HUDEP-2 (cell line): Measurements from ENCODE around the gene CELF5.

Source experiments
- DNase-seq, 76 experiments: peaks; one replicate each; lab custom pipeline; 2025; ENCODE audit not compliant: unreplicated experiment in 76 of 76; lab: John Stamatoyannopoulos, UW

The CELF5 gene

DNA sequence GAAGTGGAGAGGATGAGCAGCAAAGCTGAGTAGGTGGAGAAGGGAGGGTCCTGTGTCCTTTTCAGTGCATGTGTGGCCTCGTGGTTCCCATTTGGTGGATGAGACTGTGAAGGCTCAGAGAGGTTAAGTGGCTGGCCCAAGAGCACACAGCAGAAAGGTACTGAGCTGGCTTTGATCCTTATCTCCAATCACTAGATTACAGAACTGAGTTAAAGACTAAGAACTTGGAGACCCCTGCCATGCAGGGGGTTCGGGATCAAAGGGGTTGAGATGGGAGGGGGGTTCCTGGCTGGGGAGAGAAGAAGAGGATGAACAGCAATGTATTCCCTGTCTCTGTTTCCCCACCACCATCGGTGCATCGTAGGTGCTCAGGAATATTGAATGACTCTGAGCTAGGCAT lies 11.8 kb downstream of the CELF5 start:
- DNase-seq: no peak

DNA sequence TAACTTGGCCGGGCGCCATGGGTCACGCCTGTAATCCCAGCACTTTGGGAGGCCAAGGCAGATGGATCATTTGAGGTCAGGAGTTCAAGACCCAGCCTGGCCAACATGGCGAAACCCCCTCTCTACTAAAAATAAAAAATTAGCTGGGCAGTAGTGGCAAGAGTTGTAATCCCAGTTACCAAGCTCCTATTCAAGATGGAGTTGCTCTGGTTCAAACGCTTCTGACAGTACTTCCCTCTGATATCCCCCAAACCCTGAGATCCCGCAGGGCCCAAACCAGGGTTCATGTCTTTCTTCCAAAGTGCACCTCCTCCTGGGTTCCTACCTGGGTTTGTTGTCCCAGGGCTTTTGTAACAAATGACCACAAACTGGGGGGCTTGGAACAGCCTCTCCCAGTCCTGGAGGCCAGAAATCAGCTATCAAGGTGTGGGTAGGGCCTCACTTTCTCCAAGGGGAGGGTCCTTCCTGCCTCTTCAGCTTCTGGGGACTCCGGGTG lies 13.7 kb downstream of the CELF5 start:
- no peak for DNase-seq

DNA sequence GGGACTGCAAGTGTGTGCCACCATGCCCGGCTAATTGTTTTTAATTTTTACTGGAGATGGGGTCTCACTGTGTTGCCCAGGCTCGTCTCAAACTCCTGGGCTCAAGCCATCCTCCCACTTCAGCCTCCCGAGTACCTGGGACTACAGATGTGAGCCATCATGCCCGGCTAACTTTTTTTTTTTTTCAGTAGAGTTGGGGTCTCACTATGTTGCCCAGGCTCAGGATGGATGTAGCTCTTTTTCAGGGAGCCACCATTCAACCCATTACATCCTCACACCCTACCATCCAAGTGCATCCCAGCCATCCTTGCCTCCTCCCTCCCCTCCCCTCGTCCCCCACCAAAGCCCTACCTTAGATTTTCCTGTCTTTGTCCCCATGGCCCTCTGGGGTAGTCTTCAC lies 14.9 kb downstream of the CELF5 start:
- no peak for DNase-seq

DNA sequence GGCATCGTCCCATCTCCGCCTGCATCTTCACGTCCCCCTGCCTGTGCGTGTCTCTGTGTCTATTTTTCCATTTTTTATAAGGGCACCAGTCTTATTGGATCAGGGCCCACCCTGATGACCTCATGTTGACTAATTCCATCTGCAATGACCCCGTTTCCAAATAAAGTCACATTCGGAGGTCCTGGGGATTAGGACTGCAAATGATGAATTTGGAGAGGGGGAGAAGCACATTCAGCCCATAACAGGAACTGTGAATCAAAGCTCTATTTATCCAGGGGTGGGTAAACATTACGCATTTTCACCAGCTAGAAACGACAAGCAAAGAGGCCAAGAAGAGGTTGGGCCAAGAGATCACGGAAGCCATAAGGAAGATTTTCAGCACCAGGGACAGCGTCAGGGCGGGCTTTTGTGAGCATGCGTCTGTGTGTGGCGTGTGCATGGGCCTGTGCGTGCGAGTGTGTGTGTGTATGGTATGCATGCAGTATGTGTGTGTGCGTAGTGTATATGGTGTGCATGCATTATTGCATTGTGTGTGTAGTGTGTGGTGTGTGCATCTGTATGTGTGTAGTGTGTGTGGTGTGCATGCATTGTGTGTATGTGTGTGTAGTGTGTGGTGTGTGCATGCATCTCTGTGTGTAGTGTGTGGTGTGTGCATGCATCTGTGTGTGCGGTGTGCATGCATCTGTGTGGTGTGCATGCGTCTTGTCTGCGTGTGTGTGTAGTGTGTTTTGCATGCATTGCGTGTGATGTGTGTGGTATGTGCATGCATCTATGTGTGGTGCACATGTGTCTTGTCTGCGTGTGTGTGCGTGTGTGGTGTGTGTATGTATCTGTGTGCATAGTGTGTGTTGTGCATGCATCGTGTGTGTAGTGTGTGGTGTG lies 19.6 kb downstream of the CELF5 start:
- peak in 50 of 76 experiments; percentile 11 to 65 (median 42) for DNase-seq

DNA sequence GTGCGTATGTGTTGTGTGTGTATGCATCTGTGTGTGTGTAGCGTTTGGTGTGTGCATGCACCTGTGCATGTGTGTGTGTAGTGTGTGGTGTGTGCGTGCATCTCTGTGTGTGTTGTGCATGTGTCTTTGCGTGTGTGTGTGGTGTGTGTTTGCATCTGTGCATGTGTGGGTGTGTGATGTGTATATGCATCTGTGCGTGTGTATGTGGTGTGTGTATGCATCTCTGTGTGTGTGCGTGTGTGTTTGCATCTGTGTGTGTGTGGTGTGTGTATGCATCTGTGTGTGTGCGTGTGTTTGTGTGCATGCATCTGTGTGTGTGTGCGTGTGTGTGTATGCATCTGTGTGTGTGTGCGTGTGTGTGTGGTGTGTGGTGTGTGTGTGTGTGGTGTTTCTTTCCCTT lies 20.6 kb downstream of the CELF5 start:
- no peak for DNase-seq

DNA sequence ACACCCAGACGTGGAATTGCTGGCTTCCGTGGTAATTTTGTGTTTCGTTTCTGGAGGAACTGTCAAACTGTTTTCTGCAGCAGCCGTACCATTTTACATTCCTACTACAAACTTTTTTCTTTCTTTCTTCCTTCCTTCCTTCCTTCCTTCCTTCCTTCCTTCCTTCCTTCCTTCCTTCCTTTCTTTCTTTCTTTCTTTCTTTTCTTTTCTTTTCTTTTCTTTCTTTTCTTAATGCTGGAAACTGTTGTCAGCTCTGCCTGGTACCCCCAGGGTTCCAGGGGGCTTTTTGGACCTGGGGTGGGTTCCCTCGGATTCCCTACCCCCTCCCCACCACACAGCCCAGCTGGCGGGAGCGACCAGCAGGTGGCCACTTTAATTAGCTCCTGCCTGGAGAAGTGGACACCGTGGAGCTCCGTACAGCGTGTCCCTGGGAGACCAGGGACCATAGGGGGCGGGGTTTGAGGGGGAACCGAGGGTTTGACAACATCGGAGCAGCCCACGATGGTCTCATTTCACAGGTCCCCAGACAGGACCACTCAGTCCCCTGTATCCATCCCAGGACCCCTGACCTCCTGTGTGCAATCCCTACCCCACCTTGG lies 24.4 kb downstream of the CELF5 start:
- no peak for DNase-seq

DNA sequence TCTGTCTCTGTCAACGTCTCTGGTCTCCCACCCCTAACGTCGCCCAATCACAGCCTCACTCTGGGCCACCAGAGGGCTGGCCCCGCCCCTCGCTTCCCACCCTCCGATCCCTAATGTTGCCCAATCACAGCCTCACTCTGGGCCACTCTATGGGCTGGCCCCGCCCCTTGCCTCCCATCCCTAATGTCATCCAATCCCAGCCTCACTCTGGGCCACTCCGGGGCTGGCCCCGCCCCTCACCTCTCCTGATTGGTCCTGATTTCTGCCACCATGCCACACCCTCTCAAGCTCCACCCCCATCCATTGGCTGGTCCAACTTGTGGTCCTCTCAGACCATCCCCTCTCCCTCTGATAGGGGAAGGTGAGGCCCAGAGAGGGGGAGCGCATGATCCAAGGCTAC lies 24.9 kb downstream of the CELF5 start:
- peak in 1 of 76 experiments; percentile 10 for DNase-seq

DNA sequence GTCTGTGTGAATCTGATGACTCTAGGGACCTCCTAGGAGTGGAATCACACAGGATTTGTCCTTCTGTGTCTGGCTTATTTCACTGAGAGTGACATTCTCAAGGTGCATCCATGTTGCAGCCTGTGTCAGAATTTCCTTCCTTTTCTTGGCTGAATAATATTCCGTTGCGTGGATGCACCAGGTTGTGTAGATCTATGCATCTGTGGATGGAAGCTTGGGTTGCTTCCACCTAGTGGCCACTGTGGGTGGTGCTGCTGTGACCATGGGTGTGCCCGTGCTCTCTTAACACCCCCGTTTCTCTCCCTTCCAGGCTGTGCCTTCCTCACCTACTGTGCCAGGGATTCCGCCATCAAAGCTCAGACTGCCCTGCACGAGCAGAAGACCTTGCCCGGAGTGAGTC lies 26.2 kb downstream of the CELF5 start:
- DNase-seq: peak in 25 of 76 experiments; percentile 9 to 63 (median 27)

DNA sequence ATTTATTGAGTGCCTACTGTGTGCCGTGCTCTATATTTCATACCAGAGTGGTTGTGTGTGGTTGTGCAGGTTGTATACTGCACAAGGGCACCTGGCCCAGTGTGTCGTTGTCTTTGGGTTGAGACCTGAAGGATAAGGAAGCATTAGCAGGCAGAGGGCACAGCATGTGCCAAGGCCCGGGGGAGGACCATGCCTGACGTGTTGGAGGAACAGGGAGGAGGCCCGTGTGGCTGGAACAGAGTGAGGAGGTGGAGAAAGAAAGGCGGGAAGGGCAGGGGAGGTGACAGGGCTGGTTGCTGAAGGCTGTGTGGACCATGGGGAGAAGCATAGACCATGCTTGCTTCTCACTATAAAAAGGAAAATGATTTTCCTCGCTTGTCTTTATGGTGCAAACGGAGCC lies 26.8 kb downstream of the CELF5 start:
- DNase-seq: no peak

DNA sequence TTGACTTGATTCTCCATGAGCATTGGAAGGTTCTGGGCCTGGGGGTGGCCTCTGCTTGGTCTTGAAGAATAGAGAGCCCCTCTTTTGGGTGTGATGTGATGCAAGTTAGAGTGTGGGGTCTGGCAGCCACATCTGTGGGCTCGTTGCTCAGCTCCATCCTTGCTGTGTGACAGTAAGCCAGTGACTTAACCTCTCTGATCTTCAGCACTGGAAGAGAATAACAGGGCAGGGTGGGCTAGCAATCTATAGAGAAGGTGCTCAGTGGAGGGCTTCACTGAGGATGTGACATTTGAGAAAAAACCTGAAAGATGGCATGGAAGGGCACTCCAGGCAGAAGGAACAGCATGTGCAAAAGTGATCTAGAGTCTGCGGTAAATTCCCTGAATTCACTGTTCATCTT lies 28.2 kb downstream of the CELF5 start:
- DNase-seq: no peak

DNA sequence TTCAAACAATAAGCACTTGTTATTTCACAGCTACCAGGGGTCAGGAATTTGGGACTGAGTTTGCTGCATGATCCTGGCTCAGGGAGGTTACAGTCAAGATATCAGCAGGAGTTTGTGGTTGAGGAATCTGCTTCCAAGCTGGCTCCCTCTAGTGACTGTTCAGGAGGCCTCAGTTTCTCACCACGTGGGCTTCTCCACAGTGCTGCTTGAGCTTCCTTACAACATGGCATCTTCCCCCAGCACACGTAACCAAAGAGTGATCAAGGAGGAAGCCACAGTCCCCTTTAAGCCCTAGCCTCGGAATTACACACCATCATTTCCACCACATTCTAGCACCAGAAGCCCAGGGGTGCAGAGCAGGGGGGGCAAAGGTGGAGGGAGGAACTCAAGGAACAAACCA lies 28.8 kb downstream of the CELF5 start:
- no peak for DNase-seq

DNA sequence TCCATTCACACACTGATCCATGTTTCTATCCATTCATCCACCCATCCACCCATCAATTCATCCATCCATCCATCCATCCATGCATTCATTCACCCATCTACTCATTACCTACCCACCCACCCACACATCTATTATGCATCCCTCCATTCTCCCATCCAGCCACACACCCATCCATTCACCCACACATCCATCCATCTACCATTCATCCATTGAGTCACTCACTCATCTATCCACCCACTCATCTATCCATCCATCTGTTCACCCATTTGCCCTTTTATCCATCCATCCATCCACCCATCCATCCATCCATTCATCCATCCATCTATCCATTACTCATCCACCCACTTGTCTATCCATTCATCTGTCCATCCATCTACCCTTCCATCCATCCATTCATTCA lies 30.1 kb downstream of the CELF5 start:
- no peak for DNase-seq

DNA sequence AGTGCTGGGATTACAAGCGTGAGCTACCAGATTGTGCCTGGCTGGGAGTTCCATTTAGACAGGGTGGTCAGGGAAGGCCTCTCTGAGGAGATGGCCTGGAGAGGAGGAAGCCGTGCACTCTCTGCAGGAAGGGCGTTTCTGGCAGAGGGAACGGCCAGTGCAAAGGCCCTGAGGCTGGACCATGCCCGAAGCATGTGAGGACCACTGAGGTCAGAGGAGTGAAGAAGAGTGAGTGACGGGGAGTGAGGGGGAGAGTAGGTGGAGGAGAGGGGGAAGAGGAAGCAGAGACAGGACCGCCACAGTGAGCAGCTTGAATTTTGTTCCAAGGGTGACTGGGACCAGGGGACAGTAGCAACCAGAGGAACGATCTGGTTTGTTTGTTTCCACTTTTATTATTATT lies 32.6 kb downstream of the CELF5 start:
- DNase-seq: no peak

DNA sequence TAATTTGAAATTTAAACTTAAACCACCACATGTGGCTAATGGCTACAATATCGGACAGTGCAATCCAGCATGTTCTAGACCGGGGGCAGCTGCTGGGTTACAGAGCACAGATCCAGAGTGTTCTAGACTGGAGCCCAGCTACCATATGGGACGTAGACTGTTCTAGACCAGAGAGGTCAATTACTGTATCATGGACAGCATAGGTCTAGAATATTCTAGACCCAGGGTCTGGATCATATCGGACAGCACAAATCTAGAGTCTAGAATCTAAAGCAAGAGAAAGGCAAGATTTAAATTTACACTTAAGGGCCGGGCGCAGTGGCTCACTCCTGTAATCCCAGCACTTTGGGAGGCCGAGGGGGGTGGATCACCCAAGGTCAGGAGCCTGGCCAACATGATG lies 37.9 kb downstream of the CELF5 start:
- no peak for DNase-seq

DNA sequence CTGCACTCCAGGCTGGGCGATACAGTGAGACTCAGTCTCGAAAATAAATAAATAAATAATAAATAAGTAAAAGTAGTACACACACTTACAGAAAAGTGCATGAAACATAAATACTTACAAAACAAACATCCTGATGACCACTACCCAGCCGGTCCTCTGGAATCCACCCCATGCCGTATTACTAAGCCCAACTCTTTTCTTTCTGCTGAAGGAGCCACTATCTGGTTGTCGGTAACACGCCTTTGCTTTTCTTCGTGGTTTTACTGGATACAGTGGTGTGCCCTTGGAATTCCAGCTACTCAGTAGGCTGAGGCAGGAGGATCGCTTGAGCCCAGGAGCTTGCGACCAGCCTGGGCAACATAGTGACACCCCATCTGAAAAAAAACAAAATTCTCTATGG lies 39.4 kb downstream of the CELF5 start:
- no peak for DNase-seq

DNA sequence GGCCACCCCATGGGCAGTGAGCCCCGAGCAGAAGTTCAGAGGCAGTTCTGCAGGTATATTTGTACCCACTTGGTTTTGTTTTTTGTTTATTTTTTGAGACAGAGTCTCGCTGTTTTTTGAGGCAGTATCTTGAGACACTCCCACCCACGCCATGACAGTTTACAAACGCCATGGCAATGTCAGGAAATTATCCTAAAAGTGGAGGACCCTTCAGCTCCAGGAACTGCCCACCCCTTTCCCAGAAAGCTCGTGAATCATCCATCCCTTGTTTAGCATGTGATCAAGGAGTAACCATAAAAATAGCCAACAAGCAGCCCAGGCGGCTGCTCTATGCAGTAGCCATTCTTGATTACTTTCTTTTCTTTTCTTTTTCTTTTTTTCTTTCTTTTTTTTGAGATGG lies 41.0 kb downstream of the CELF5 start:
- DNase-seq: no peak

DNA sequence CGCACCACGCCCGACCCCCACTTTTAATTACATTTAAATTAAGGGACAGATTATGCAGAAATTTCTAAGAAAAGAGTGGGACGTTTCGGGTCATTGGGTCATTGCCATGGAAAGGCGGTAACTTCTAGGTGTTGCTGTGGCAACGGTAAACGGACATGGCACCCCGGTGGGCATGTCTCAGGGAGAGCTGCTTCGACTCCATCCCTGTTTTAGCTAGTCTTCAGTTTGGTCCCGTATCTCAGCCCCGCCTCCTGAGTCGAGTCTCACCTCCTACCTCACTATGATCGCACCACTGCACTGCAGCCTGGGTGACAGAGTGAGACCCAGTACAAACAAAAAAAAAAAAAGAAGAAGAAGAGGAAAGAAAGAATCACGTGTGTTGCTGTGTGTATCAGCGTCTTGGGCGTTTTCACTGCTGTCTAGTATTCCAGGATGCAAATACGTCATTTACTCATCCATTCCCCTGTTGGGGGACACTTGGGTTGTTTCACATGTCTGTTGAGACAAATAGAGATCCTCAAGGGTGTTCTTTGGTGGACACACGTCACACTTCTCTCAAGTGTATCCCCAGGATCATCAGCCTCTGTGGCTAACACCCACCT lies 41.7 kb downstream of the CELF5 start:
- no peak for DNase-seq

DNA sequence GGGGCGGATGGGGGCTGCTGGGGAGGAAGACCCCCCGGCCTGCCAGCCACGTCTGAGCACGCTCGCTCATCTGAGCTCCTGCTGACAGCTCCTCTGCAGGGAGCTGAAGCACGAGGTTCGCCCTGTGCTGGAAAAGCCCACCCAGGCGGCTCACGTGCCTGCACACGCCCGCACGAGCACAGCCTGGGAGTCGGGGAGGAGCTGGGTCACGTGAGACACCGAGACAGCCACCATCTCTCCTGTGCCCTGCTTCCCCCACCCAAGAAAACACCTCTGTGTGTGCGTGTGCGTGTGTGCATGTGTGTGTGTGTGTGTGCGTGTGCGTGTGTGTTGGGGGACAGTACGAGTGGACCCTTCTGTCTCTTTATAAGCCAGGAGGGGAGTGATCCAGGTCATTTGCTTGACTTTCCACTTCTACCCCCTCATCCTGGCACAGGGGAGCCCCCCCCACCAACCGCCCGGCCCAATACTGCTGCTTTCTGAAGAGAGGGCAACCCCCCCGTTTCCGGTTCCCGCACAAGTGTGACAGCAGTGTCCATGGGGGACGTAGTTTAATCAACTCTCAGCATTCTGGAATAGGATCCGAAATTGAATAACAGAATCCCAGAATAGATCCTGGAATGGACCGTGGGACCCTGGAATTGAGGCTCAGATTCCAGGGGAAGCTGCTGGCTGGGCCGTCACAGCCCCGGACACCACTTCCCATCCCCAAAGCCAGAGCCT lies 42.5 kb downstream of the CELF5 start:
- DNase-seq: no peak

DNA sequence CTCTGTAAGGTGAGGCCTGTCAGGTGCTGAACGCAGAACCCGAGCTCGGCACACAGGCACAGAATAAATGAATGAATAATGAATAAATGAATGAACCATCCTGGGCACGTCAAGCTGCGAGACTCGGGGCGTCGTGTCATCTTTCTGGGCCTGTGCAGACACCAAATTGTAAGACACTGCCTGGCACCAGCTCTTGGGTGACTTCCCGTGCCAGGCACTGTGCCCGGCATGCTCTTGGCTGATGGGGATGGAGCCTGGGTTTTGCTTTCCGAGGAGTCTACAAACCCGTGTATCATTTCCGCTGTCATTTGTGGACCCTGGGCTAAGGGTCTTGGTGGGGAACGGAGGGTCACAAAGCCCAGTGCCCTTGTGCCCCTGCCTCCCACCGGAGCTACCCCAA lies 43.9 kb downstream of the CELF5 start:
- DNase-seq: no peak

DNA sequence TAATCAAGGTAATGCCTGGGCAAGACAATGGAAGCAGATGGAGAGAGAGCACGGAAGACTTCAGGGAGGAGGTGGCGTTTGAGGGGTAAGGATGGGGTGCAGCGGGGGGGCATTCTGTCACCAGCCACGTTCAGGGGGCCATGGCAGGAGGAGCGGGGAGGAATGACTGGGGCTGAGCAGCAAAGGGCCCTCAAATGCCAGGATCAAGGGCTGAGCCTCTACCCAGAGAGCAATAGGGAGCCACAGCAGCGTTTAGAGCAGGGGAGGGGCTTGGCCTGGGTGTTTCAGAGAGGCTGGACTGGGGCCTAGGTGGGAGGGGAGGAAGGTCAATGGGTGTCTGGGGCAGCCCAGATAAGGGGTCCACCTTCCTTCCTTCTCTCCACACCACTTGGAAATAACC lies 44.3 kb downstream of the CELF5 start:
- no peak for DNase-seq
